ENCODE results near the gene KRTAP5-1. TPM values are rescaled to one million over a fixed set of nuclear protein-coding genes. Genes with fewer than 3 reads are reported as not detected.

KRTAP5-1 gene
- total and polyA plus RNA-seq, 10 of the 15 experiments (the other 5 are each of a cell fraction or from before 2014, with no cell fraction given): not detected

DNA sequence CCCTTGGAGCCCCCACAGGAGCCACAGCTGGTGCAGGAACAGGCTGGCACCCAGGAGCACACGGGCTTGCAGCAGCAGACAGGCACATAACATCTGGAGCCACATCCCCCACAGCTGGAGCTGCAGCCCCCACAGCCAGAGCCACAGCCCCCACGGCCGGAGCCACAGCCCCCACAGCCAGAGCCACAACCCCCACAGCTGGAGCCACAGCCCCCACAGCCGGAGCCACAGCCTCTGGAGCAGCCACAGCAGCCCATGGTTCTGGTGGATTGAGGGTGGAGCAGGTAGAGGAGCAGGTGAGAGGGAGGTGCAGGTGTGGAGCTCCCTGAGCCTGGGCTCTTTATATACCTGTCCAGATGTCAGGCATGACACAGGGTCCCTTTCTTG, 12.9 kb upstream of the KRTAP5-1 start, which contains the start of gene KRTAP5-2:
Gene KRTAP5-2 (minus strand): TSS at position 301 of the 387 bp plus-strand sequence. CDS start 44 bp downstream, at position 257.
- no peak for DNase-seq (ENCODE audit: low read depth, low spot score)
- 3% methylated on average over 4 of the region's 4 CpGs for WGBS (ENCODE audit: insufficient coverage, insufficient replicate concordance, low lambda C conversion rate, missing lambda C conversion rate)
- FAIRE-seq: no peak
- Histone ChIP-seq H3K27ac (ENCODE audit: control insufficient read depth, insufficient read depth) (no peak within 1 kb of the TSS), H3K4me1 (ENCODE audit: control insufficient read depth, insufficient read depth, low read length) (no peaks in the 10 kb centered on the region), H3K9me3 (replicated peaks; ENCODE audit: control insufficient read depth, insufficient read depth, low read length) (no peaks in the 10 kb centered on the region), H3K4me2 (ENCODE audit: control insufficient read depth, insufficient read depth) (no peak within 1 kb of the TSS), H3K9ac (ENCODE audit: control insufficient read depth, insufficient read depth, low read length) (no peak within 1 kb of the TSS), H3K36me3 (ENCODE audit: control insufficient read depth in 2 of 2, insufficient read depth in 2 of 2, low read length in 1 of 2) (no peaks in the 10 kb centered on the region), H3K27me3 (replicated peaks in 1 of 2; ENCODE audit: control insufficient read depth in 2 of 2, insufficient read depth in 2 of 2, low read length in 1 of 2) (no peaks in the 10 kb centered on the region; a peak in 2 of 4 replicates), H2AFZ (ENCODE audit: control insufficient read depth, low read depth, low read length) (no peak within 1 kb of the TSS), H4K20me1 (ENCODE audit: control insufficient read depth, insufficient read depth) (no peaks in the 10 kb centered on the region), H3K79me2 (ENCODE audit: control insufficient read depth, insufficient read depth, low read length) (no peaks in the 10 kb centered on the region), H3K4me3 (no peak within 1 kb of the TSS)
- ATAC-seq: no peak
- CTCF ChIA-PET: interaction anchor here (1.2 kb wide), 1 partner anchor 16 kb away, joined by 3 read pairs; no protein-coding TSS in a partner anchor
- RAD21 ChIA-PET (ENCODE audit: unreplicated experiment): interaction anchor here (0.6 kb wide), 1 partner anchor 1624 kb away, joined by 7 read pairs; no protein-coding TSS in a partner anchor
- POLR2A ChIA-PET: no interaction called here
- TF ChIP-seq TCF7 (IDR thresholded peaks at IDR 0.05; ENCODE audit: borderline replicate concordance) (no peak), EP300 (IDR thresholded peaks at IDR 0.05; ENCODE audit: borderline replicate concordance in 1 of 2, control insufficient read depth in 1 of 2, low read depth in 2 of 2, low read length in 2 of 2) (no peak), SRF (IDR thresholded peaks at IDR 0.05; ENCODE audit: low read depth in 2 of 2, low read length in 2 of 2) (no peak), WRNIP1 (IDR thresholded peaks at IDR 0.05; ENCODE audit: borderline replicate concordance, low read depth, low read length) (no peak), BMI1 (IDR thresholded peaks at IDR 0.05; ENCODE audit: borderline replicate concordance) (no peak), ASH2L (IDR thresholded peaks at IDR 0.05; ENCODE audit: borderline replicate concordance, low read depth) (no peak), TCF12 (IDR thresholded peaks at IDR 0.05; ENCODE audit: low read depth, low read length) (no peak), RAD21 (IDR thresholded peaks at IDR 0.05; ENCODE audit: insufficient read depth, low read depth, low read length) (no peak), ZNF24 (IDR thresholded peaks at IDR 0.05) (no peak), JUNB (IDR thresholded peaks at IDR 0.05) (no peak), CBX5 (IDR thresholded peaks at IDR 0.05; ENCODE audit: low read depth) (no peak), SP1 (IDR thresholded peaks at IDR 0.05; ENCODE audit: low read depth, low read length) (no peak)
- TF ChIP-seq, protein P1, sequence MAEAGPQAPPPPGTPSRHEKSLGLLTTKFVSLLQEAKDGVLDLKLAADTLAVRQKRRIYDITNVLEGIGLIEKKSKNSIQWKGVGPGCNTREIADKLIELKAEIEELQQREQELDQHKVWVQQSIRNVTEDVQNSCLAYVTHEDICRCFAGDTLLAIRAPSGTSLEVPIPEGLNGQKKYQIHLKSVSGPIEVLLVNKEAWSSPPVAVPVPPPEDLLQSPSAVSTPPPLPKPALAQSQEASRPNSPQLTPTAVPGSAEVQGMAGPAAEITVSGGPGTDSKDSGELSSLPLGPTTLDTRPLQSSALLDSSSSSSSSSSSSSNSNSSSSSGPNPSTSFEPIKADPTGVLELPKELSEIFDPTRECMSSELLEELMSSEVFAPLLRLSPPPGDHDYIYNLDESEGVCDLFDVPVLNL (IDR thresholded peaks at IDR 0.05; ENCODE audit: low read depth, low read length): no peak
- SMC1A ChIA-PET (ENCODE audit: uncharacterized antibody, unreplicated experiment): interaction anchor here (1.8 kb wide), 1 partner anchor 29 kb away, joined by 4 read pairs; no protein-coding TSS in a partner anchor
- intact Hi-C loops (cut with micrococcal nuclease; ENCODE audit: unreplicated experiment) (no loop called here), in situ Hi-C loops (cut with MboI) (no loop called here)
- BruUV-seq (replicated peaks): no TSS peak
